CD1c-positive myeloid dendritic cell (primary cell): ENCODE data around the gene DPP6.
A peak's percentile ranks its signal among the peaks of the same experiment; 100 is the strongest.

ENCODE experiments used
- DNase-seq: peaks from one replicate; pipeline ENCODE4 v3.0.0-alpha.2; 2016; ENCODE audit errors: extremely low spot score

Gene DPP6

DNA sequence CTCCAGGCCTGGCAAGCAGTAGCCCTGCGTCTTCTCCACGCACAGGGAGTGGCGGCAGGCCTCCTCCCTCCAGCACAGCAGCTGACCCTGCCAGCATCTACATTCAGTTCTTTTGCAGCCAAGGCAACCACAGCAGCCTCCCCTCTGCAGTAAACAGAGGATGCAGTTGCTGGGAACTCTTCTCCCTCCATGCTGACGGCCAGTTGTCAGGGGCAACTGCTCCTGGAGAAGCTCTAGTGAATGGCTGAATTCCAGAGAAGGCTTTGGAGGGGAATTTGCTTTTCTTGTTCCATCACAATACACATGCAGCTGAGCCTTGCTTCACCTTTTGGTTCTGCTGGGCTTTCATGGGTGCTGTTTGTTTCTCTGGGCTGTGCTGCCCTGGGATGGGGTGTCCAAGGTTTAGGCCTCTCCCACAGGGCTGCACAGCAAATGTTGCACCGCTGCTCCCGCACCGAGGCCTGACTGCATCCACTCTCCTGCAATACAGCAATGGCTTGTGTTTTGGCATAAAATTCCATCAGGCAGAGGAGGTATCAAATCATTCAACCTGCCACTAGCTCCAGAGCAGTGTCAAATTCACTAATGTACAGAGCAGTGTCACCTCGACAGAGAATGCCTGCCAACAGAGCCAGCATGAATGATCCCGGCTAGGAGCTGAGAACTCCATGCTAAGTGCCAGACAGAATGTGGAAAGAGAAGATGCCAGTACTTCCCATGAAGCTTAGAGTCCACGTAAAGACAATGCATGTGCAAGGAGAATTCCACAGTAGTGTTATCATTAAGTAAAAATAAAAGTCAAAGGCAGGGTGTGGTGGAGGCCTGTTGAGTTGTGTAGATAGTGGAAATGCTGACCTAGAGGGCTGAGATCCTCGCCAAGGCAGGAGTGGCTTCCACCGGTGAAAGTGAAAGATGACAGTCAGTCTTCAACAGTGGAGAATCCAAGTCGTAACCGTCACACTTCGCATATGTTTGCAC lies 399.6 kb downstream of the DPP6 start:
- no peak for DNase-seq

GRCh38 chr7:154463794-154464193 lies 411.6 kb downstream of the DPP6 start:
- no peak for DNase-seq

GRCh38 chr7:154469652-154470051 lies 417.5 kb downstream of the DPP6 start:
- DNase-seq, result no peak

DNA sequence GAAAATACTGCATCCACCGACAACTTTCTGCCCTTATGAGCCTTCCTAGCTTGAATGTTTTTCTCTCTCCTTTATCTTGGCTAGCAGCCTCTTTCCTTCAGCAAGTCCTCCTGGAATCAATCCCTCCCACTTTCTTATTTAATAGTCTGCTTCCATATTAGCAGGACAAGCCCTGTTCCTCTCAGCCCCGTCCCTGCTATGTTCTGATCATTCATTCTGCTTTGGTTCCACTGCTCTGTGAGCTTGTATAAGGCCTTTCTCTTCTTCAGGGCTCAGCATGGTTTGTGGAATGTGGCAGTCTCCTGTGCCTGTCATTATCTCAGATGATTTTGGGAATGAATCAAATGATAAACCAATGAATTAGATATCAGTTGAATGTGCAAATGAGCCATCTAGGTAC lies 420.1 kb downstream of the DPP6 start:
- no peak for DNase-seq

- no peak for DNase-seq
These were observed 421.2 kb downstream of the DPP6 start for GRCh38 chr7:154473360-154473759.

GRCh38 chr7:154474903-154475520 lies 422.8 kb downstream of the DPP6 start:
- no peak for DNase-seq

DNA sequence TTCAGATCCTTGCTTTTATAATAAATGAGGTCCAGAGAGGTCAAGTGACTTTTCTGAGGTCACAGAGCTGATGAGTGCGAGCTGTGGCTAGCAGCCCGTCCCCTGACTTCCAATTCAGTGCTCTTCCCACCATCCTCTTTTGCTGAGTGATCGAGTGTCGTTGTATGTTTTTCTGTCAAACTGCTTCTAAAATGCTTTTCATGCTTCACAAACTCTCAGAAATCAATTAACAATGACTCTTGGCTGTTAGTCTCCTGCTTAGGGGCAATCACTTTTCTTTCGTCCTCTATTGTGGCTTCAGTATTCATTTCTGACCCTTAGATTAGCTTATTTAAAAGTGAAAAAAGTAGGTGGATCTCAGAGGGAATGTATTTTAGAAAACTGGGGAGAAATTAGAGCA lies 423.7 kb downstream of the DPP6 start:
- DNase-seq, result no peak

GRCh38 chr7:154480817-154481216 lies 428.6 kb downstream of the DPP6 start:
- no peak for DNase-seq

GRCh38 chr7:154482863-154483262 lies 430.7 kb downstream of the DPP6 start:
- no peak for DNase-seq

DNA sequence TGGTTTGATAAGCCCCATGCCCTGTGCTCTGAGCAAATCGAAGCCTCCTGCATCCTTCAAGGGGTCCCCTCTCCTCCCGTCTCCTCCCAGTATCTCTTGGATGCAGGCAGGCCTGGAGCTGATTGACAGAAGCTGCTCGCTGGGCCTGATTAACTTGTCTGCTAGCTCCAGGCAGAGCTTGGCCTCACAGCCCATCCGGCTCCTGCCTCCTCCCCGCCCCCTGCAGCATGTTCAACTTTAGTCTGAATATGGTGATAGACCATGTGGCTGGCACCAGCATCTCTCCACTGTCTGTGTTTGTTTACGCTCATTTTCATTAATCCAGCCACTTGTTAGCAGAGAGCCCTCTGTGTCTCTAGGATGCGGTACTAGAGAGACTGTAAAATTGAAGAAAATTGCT lies 432.2 kb downstream of the DPP6 start:
- no peak for DNase-seq

DNA sequence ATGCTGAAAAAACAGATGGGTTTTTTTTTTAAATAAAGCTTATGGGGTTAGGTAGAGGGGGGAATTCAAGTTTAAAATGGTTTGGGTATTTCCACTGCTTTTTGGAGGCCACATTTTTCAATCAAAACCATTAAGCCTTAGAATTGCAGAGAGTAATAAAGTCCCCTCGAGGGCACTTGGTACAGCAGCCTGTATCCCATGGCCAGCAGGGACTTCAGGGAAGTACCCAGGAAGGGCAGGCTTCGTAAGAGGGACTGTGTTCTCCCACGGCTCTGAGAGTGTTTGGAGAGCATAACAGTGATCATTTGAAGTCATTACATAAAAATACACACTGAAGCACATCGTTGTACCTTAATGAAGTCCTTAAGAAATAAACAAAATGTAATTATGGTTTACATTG lies 432.7 kb downstream of the DPP6 start:
- DNase-seq, result no peak

DNA sequence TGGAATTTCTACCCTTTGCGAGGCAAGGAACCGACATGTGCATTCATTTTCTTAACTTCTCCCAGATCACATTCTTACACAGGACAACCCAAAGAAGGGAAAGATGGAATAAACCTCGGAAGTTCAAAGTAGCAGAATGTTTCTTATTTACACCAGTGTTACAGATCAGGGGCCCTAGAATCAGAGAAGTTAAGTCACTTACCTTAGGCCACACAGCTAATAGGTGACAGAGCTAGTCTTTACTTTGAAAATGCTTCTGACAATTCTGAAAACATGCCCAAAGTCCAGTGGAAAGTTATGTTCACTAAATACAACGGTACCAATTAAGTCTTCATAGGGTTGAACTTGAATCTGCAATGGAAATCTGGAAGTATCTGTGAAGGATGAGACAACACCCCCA lies 437.7 kb downstream of the DPP6 start:
- no peak for DNase-seq

- DNase-seq, result no peak
These were observed 441.4 kb downstream of the DPP6 start for GRCh38 chr7:154493594-154493993.

DNA sequence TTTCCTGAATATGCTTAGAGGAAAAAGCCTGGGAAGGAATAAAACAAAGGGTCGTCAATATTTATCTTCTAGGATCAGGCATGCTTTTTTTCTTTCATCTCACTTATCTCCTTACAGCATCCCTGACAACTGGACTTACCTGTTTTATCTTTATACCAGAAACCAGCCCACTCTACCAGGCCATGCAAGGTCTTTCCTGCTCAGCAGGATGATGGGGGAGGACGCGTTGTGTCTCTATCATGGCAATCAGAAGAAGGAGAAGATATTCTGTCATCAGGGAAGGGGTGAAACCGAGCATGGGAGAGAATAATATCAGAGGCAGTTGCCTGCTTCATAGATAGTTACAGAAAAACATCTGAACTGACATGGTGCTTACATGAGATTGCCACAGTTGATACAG lies 445.6 kb downstream of the DPP6 start:
- no peak for DNase-seq

- peak; percentile 32 for DNase-seq
These were observed 451.9 kb downstream of the DPP6 start for GRCh38 chr7:154503962-154504550.

DNA sequence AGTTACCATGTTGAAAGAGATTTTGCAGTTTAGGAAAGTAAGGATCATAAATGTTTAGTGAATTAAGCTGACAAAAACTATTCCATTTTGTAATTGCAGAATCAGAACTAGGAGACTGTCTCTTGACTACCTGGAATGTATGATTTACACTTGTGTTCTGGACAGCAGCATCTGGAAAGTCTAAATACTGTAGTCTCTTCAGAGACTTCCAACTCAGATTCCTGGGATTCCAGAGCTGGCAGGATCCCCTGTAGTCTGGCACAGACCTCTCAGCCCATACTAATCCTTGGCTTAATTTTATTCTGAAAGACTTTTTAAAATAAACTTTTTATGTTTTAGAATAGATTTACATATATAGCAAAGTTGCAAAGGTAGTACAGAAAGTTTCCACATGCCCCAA lies 452.7 kb downstream of the DPP6 start:
- no peak for DNase-seq

GRCh38 chr7:154505362-154505761 lies 453.2 kb downstream of the DPP6 start:
- peak; percentile 14 for DNase-seq

DNA sequence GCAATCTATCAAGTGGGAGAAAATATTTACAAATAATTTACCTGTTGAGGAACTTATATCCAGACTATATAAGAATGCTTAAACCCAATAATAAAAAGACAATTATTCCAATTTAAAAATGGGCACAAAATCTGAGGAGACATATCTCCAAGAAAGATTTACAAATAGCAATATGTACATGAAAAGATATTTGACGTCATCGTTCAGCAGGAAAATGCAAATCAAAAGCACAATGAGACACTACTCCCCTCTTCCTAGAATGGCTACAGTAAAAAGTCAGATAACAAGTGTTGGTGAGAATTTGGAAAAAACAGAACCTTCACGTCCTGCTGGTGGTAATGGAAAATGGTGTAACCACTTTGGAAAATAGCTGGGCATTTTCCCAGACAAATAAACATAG lies 457.0 kb downstream of the DPP6 start:
- DNase-seq, result no peak

DNA sequence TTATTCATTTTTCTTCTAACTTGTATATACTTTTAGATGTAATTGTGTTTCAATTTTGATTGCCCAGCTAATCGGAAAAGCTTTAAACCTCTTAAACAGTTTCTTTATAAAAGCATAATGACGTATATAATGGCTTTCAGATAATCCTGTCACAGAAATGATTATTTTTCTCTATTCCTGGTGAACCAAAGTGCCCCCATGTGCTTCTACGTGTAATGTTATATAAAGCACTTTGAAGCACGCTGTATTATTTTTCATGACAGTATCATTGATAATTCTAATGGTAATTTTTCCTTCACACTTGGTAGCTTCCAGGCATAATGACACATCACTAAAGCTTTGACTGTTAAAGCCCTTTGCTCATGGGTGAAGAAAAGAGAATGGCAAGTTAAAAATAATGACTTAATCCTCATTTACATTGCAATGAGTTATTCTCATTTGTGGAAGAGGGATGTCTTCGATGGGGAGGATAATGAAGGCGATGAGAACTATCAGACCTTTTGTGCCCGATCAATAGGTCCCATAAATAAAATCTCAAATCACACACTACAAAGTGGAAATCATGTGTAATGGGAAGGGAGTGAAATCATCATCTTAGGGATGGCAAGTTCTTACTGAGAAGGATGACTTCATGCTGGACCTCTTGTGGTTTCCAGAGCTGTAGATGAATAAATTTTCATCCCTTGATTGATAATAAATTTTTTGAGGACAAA lies 460.1 kb downstream of the DPP6 start:
- no peak for DNase-seq

GRCh38 chr7:154517768-154518167 lies 465.6 kb downstream of the DPP6 start:
- DNase-seq, result no peak

GRCh38 chr7:154519229-154519628 lies 467.0 kb downstream of the DPP6 start:
- no peak for DNase-seq

DNA sequence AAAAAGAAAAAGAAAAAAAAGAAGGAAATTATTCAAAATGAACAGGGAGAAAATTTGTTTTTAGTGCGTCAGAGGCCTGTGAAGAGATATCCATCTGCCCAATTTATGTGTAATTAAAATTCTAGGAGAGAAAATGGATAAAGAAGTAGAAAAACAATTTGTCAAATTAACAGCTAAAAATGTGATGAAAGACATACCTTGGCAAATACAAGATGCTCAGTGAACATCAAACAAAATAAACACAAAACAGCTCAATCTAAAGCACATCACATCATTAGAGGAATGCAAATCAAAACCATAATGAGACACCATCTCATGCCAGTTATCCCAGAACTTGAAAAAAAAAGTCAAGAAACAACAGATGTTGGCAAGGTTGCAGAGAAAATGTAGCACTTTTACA lies 477.9 kb downstream of the DPP6 start:
- no peak for DNase-seq
